HepG2 (cell line): ENCODE measurements around the gene SUSD3. TPM values are rescaled to one million over a fixed set of nuclear protein-coding genes. Genes with fewer than 3 reads are reported as not detected.

Experiments used
- CBX2 ChIP-seq, 2 experiments: fragments of 200-600 bp in 1 of 2; sonication (generic); formaldehyde crosslinking in 1 of 2; IDR thresholded peaks; 2 replicates each; pipeline versions ENCODE4 v1.7.0 to v1.8.1; 2018 to 2022; ENCODE audit warnings: low read depth in 2 of 2, low read length in 1 of 2, mild to moderate bottlenecking in 1 of 2, missing genetic modification reagents in 1 of 2
- CERS6 ChIP-seq: sonication (generic); formaldehyde crosslinking; IDR thresholded peaks from 2 replicates; pipeline ENCODE4 v1.5.0; 2020; ENCODE audit warnings: missing genetic modification reagents
- HNF4G ChIP-seq, 2 experiments: sonication (generic) in 1 of 2; formaldehyde crosslinking in 1 of 2; IDR thresholded peaks; 2 replicates each; pipeline versions ENCODE4 v1.4.0 to v1.6.1; 2011 to 2020; ENCODE audit warnings: borderline replicate concordance in 2 of 2, low read depth in 2 of 2, mild to moderate bottlenecking in 2 of 2, low read length in 1 of 2, missing genetic modification reagents in 1 of 2, moderate library complexity in 1 of 2
- KLF15 ChIP-seq: sonication (generic); formaldehyde crosslinking; IDR thresholded peaks from 2 replicates; pipeline ENCODE4 v1.8.1; 2023; ENCODE audit warnings: borderline replicate concordance, mild to moderate bottlenecking, inconsistent platforms, missing genetic modification reagents, mixed read lengths
- KLF9 ChIP-seq: IDR thresholded peaks from 2 replicates; pipeline ENCODE4 v1.6.1; 2016; ENCODE audit warnings: low read depth
- MAZ ChIP-seq, 2 experiments: sonication (generic) in 1 of 2; formaldehyde crosslinking in 1 of 2; IDR thresholded peaks; 2 replicates each; pipeline versions ENCODE4 v1.5.0 to v1.6.1; 2012 to 2020; ENCODE audit warnings: low read depth in 2 of 2, mild to moderate bottlenecking in 2 of 2, borderline replicate concordance in 1 of 2, improper control_type of control experiment in 1 of 2, low read length in 1 of 2, missing genetic modification reagents in 1 of 2, moderate library complexity in 1 of 2
- NFAT5 ChIP-seq: sonication (generic); formaldehyde crosslinking; IDR thresholded peaks from 2 replicates; pipeline ENCODE4 v1.4.0; 2020; ENCODE audit warnings: missing genetic modification reagents
- NFATC3 ChIP-seq: sonication (generic); formaldehyde crosslinking; IDR thresholded peaks from 2 replicates; pipeline ENCODE4 v1.5.1; 2020; ENCODE audit warnings: mild to moderate bottlenecking, missing genetic modification reagents
- POGZ ChIP-seq: sonication (generic); formaldehyde crosslinking; IDR thresholded peaks from 2 replicates; pipeline ENCODE4 v1.4.0; 2020; ENCODE audit warnings: mild to moderate bottlenecking, missing genetic modification reagents
- PRMT3 ChIP-seq: sonication (generic); formaldehyde crosslinking; IDR thresholded peaks from 2 replicates; pipeline ENCODE4 v1.8.1; 2022; ENCODE audit warnings: low read depth, mild to moderate bottlenecking, moderate library complexity, missing genetic modification reagents, borderline replicate concordance
- RAD21 ChIP-seq: fragments of 450-650 bp; formaldehyde crosslinking; IDR thresholded peaks from 2 replicates; pipeline ENCODE4 v1.5.0; 2020; ENCODE audit warnings: mild to moderate bottlenecking
- REPIN1 ChIP-seq: sonication (generic); formaldehyde crosslinking; IDR thresholded peaks from 2 replicates; pipeline ENCODE4 v1.8.0; 2022; ENCODE audit warnings: missing genetic modification reagents, low read depth, mild to moderate bottlenecking, borderline replicate concordance
- SIN3A ChIP-seq: IDR thresholded peaks from 2 replicates; pipeline ENCODE4 v1.6.1; 2011; ENCODE audit warnings: low read depth, mild to moderate bottlenecking, control low read depth, low read length, borderline replicate concordance
- SKI ChIP-seq: fragments of 450-650 bp; IDR thresholded peaks from one replicate; pipeline ENCODE4 v1.6.1; 2018; ENCODE audit warnings: mild to moderate bottlenecking; ENCODE audit not compliant: partially characterized antibody
- SNAPC2 ChIP-seq: sonication (generic); formaldehyde crosslinking; IDR thresholded peaks from 2 replicates; pipeline ENCODE4 v1.8.1; 2022; ENCODE audit warnings: mild to moderate bottlenecking, missing genetic modification reagents
- ZBTB43 ChIP-seq: sonication (generic); formaldehyde crosslinking; conservative IDR thresholded peaks from 2 replicates; pipeline ENCODE4 v1.4.0; 2020; ENCODE audit warnings: missing genetic modification reagents
- ZNF121 ChIP-seq: sonication (generic); formaldehyde crosslinking; IDR thresholded peaks from 2 replicates; pipeline ENCODE4 v1.5.0; 2020; ENCODE audit warnings: mild to moderate bottlenecking, missing genetic modification reagents
- ZNF720 ChIP-seq: sonication (generic); formaldehyde crosslinking; IDR thresholded peaks from 2 replicates; pipeline ENCODE4 v1.4.0; 2020; ENCODE audit warnings: missing genetic modification reagents
- ZNF83 ChIP-seq: sonication (generic); formaldehyde crosslinking; IDR thresholded peaks from 2 replicates; pipeline ENCODE4 v1.4.0; 2020; ENCODE audit warnings: missing genetic modification reagents, mild to moderate bottlenecking, borderline replicate concordance
- ZNF850 ChIP-seq: sonication (generic); formaldehyde crosslinking; conservative IDR thresholded peaks from 2 replicates; pipeline ENCODE4 v1.9.0; 2021; ENCODE audit warnings: mild to moderate bottlenecking, missing genetic modification reagents
- polyA plus RNA-seq, 8 experiments: library from polyadenylated mRNA; depleted of rRNA in 3 of 8; stranded (reverse) in 7 of 8; unstranded in 1 of 8; fragments of >200 nt; fragmentation: Illumina TruSeq in 4 of 8; extraction: Trizol in 4 of 8; gene quantifications; 2 replicates each; pipeline versions ENCODE4 v1.2.1 to v1.2.3, GENCODE V29; 2011 to 2016; ENCODE audit warnings: low read depth in 4 of 8, missing spikeins in 1 of 8, mixed read lengths in 1 of 8; ENCODE audit not compliant: insufficient read depth in 1 of 8
- total RNA-seq, 5 experiments: library from RNA; depleted of rRNA; stranded (reverse); fragments of >200 nt; fragmentation: Illumina TruSeq; extraction: Trizol; gene quantifications; 2 replicates each; pipeline ENCODE4 v1.2.3, GENCODE V29; 2016; ENCODE audit warnings: low read depth in 1 of 5

SUSD3 gene
- total and polyA plus RNA-seq, 2 of the 13 experiments (the other 11 are each of a cell fraction or from before 2014, with no cell fraction given): 7.0 to 9.1 TPM

- no peak for TF ChIP-seq NFAT5
- no peak for TF ChIP-seq HNF4G (IDR thresholded peaks at IDR 0.05; ENCODE audit: borderline replicate concordance, low read depth, low read length)
- TF ChIP-seq HNF4G (CRISPR knock-in tag; IDR thresholded peaks at IDR 0.05; ENCODE audit: borderline replicate concordance, low read depth): no peak
- TF ChIP-seq ZNF121: peak; percentile 61; the same call in 1 of the 2 replicates
- TF ChIP-seq KLF15 (CRISPR knock-in tag): no peak
- no peak for TF ChIP-seq CERS6 (CRISPR knock-in tag)
- TF ChIP-seq CBX2 (IDR thresholded peaks at IDR 0.05; ENCODE audit: low read depth, low read length): no peak
- TF ChIP-seq CBX2 (CRISPR knock-in tag; IDR thresholded peaks at IDR 0.05; ENCODE audit: low read depth): no peak
- TF ChIP-seq MAZ (IDR thresholded peaks at IDR 0.05; ENCODE audit: borderline replicate concordance, low read depth, low read length): peak; percentile 48; the same call in 1 of the 2 replicates
- TF ChIP-seq MAZ (CRISPR knock-in tag; IDR thresholded peaks at IDR 0.05; ENCODE audit: low read depth): peak; percentile 98
- 0 out of 2 replicates have a peak, but pooled peaks have one; percentile 79 for TF ChIP-seq PRMT3
- TF ChIP-seq ZNF83 (CRISPR knock-in tag): no peak
- peak; percentile 94 for TF ChIP-seq REPIN1 (CRISPR knock-in tag)
- peak; percentile 82 for TF ChIP-seq POGZ (CRISPR knock-in tag)
- TF ChIP-seq ZNF850 (CRISPR knock-in tag): no peak
- TF ChIP-seq SKI: peak; percentile 28
- TF ChIP-seq ZBTB43 (CRISPR knock-in tag): peak; percentile 66; the same call in 1 of the 2 replicates
- no peak for TF ChIP-seq SIN3A
- TF ChIP-seq SNAPC2 (CRISPR knock-in tag): peak; percentile 91
- peak; percentile 57; the same call in 1 of the 2 replicates for TF ChIP-seq KLF9 (CRISPR knock-in tag)
- TF ChIP-seq ZNF720: no peak
- TF ChIP-seq RAD21 (CRISPR knock-in tag): peak; percentile 75; the same call in 1 of the 2 replicates
- TF ChIP-seq NFATC3 (CRISPR knock-in tag): 0 out of 2 replicates have a peak, but pooled peaks have one; percentile 37
These were observed 61.7 kb downstream of the SUSD3 start (continued) for GRCh38 chr9:93119953-93120845.
